ENCODE data around the gene MACROD1.

The MACROD1 gene

GRCh38 chr11:64165842-64166635 is at the start of gene MACROD1:
Gene MACROD1, minus strand, starts transcription at chr11:64166113. Its CDS starts 119 bp downstream, at chr11:64165994.
- DNase-seq (ENCODE audit: low read depth in 2 of 2): peak; percentile 55 to 60

- DNase-seq (ENCODE audit: low read depth in 2 of 2): no peak
Observed at GRCh38 chr11:64211181-64211872, 45.4 kb upstream of the MACROD1 start.

- no peak for DNase-seq (ENCODE audit: low read depth in 2 of 2)
Observed at GRCh38 chr11:64210301-64211020, 44.5 kb upstream of the MACROD1 start.

- DNase-seq (ENCODE audit: low read depth in 2 of 2): no peak
Observed at GRCh38 chr11:64209563-64209843, 43.6 kb upstream of the MACROD1 start.

GRCh38 chr11:64208796-64209562 is 43.1 kb upstream of the MACROD1 start:
- no peak for DNase-seq (ENCODE audit: low read depth in 2 of 2)

GRCh38 chr11:64208086-64208795 is 42.3 kb upstream of the MACROD1 start:
- DNase-seq (ENCODE audit: low read depth in 2 of 2): no peak

GRCh38 chr11:64207256-64208085 is 41.6 kb upstream of the MACROD1 start:
- DNase-seq (ENCODE audit: low read depth in 2 of 2): peak; percentile 54 to 60

- DNase-seq (ENCODE audit: low read depth in 2 of 2): no peak
Observed at GRCh38 chr11:64206457-64207255, 40.7 kb upstream of the MACROD1 start, which contains the start of gene FERMT3. Gene FERMT3, plus strand, starts transcription at chr11:64206721. Its CDS starts 644 bp downstream, at chr11:64207365.

- peak; percentile 63 to 73 for DNase-seq (ENCODE audit: low read depth in 2 of 2)
Observed at GRCh38 chr11:64204464-64204989, 38.6 kb upstream of the MACROD1 start.

GRCh38 chr11:64204080-64204440 is 38.1 kb upstream of the MACROD1 start:
- no peak for DNase-seq (ENCODE audit: low read depth in 2 of 2)

GRCh38 chr11:64203421-64204079 is 37.6 kb upstream of the MACROD1 start:
- DNase-seq (ENCODE audit: low read depth in 2 of 2): no peak

GRCh38 chr11:64202992-64203391 is 37.1 kb upstream of the MACROD1 start:
- DNase-seq (ENCODE audit: low read depth in 2 of 2): no peak

GRCh38 chr11:64201543-64201942 is 35.6 kb upstream of the MACROD1 start:
- DNase-seq (ENCODE audit: low read depth in 2 of 2): no peak

- no peak for DNase-seq (ENCODE audit: low read depth in 2 of 2)
Observed at GRCh38 chr11:64198511-64198910, 32.6 kb upstream of the MACROD1 start.

GRCh38 chr11:64196626-64197025 is 30.7 kb upstream of the MACROD1 start:
- DNase-seq (ENCODE audit: low read depth in 2 of 2): no peak

GRCh38 chr11:64192434-64192833 is 26.5 kb upstream of the MACROD1 start:
- DNase-seq (ENCODE audit: low read depth in 2 of 2): no peak

GRCh38 chr11:64186492-64187165 is 20.7 kb upstream of the MACROD1 start:
- no peak for DNase-seq (ENCODE audit: low read depth in 2 of 2)
